Measurements from ENCODE around the gene VPS35.
"Not testable (repeated sequence)": the region's sequence is repeated elsewhere in the genome, so short reads cannot be mapped to it uniquely, and the experiment has no call there.

VPS35 gene

DNA sequence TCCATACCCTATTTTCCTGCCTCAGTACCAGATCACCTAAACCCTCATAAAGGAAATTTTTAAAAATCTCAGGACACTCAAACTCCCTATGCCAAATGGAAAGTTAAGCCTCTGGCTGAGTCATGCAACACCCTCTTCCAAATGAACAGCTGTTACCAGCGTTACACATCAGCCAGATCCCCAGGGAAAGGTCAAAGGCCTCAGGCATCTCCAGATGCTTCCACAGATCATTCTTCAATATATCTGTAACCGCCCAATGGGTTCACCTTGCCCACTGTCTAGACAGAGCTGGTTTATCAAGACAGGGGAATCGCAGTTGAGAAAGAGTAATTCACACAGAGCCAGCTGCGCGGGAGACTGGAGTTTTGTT lies 38.7 kb downstream of the VPS35 start:
- FAIRE-seq, result no peak

DNA sequence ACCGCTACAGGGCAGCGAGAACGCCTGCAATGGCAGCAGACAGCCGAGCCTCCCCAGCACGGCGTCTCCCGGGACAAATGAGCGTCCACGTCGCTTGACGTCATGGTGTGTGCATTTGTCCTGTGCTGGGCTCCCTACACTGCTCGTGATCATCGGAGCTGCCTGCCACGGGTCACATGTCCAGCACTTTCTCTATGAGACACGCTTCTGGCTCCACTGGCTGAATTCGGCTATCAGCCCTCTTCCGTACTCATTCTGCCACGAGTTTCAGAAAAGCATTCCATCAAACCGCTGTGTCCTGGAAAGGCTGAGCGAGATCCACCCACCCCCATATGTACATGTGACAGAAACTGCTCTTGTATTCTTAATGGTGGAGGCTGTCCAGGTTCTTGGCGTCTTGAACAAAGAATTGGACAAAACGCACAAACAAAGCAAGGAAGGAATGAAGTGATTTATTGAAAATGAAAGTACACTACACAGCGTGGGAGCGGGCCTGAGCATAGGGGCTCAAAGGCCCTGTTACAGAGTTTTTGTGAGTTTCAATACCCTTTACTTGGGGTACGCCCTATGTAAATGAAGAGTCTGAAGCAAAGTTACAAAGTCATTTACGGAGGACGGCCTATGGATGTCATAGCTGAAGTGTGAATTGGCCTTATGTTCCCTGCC lies 39.3 kb downstream of the VPS35 start:
- no peak for FAIRE-seq

DNA sequence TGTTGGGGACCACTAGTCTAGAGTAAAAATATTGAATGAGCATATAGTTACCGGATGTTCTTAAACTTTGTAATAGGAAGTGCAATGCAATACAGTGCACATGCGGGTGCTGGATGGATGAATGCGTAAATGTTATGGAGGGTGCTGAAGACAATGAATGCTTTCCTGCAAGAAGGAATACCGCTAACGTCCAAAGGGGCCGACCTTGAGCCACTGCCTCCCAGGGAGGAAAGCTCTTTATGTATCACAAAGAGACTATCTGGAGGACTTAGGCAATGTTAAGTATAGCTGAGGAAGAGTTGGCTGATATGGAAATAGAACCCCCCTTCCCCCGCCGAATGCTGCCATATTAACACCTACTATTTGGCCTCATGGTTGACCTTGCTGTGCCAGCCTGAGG lies 40.3 kb downstream of the VPS35 start:
- FAIRE-seq, result no peak

DNA sequence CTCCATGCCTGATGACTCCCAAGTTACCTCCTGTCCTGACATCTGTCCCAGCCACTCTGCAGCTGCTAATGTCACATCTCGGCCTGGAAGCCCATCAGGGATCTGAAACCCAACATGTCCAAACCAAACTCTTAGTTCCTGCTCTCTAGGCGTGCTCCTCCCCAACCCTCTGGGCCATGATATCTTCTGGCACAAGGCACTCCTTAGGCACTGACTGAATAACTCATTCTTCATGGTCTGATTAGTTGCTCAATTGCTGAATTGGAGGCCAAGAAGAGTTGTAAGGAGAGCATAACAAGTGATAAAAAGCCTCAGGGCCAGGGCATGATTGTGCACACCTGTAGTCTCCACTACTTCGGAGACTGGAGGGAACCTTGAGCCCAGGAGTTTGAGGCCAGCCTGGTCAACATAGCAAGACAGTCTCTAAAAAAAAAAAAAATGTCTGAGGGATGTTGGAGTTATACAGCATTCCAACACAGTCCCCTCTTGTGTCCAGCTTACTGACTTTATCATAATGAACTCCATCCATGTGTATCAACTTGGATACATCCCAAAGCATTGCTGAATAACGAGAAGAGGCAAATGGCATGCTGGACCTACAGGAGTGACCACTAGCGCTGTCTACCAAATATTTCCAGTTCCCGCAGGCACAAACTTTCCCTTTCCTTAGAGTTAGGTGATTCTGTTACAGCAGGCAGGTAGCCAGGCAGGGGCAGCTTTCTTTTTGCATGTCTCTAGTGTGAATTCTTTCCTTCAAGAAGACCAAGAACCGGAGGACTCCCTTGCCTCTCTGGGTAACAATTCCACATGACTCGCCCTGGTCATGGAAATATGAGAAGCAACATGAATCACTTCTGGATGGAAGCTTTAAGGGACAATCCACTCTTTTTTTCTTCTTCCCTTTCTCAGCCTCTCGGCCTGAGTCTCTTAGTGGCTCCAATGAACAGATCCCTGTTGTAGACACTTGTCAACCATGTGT lies 49.7 kb downstream of the VPS35 start:
- FAIRE-seq, result no peak

DNA sequence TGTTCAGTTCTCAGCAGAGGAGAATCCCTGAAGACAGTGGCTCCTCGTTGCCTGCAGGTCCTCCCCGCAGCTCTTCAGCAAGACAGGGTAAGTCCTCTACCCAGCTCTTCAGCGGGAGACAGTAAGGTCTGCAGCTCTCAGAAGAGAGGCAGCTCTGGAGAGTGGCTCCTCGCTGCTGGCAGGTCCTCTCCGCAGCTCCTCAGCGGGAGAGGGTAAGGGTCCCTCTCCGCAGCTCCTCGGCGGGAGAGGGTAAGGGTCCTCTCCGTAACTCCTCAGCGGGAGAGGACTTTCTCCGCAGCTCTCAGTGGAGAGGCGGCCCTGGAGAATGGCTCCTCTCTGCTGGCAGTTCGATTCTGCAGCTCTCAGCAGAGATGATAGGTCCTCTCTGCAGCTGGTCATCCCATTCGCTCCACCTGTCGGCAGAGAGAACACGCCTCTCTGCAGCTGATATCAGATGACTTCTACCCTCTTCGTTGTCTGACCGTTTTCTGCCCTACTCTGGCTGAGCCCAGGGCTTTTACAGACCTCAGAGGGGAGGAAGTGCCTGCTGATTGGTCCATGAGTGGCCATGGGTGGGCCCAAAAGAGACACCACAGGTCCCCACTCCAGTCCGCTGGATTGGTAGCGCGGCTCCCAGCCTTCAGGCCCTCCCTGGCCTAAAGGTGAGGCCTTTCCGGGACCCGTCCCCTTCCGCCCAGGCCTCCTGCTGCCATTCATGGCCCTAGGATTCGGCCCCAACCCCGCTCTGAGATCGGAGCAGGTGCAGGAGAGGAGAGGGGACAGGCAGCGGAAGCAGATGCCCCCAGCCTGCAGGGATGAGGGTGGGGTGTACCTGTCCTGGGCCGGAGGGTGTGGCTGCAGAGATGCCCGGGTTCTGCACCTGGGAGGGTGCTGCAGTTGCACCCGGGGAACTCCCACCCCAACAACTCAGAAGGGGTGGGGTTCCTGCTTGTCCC lies 55.9 kb downstream of the VPS35 start:
- FAIRE-seq, result no peak

DNA sequence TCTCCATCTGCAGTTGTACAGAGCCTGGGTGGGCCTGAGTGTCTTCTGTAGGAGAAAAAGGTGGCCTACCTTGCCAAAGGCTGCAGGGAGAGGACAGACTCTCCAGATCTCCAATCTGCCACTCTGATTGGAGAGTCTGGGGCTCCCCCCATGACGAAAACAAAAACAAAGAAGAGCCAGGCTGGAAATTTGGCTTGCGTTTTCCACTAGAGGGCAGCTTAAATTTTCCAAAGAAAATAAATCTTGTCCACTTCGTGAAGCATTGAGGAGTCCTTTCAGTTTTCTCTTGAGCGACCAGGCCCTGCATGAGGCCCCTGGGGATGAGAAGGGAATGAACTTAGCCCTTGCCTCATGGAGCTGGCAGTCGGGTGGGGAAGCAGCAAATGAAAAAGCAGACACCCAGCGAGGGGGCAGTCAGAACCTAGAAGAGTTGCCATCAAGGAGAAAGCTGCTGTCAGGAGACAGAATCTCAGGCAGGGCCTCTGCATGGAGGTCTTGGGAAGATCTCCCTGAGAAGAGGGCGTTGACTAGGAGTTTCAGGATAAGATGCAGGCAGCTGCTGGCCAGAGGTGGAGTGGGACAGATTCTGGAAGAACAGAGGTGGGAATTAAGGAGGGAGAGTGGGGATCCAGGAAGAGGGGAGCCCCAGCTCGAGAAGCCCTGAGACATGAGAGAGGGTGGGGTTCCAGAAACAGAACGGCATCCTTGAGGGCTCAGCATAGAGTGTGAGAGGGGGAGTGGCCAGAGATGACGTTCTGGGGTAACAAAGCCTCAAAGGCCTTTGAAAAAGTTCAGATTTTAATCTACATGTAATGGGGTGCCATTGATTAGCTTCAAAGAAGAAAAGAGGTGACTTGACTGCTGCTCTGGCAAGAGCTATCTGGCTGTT lies 59.4 kb downstream of the VPS35 start:
- FAIRE-seq, result no peak

DNA sequence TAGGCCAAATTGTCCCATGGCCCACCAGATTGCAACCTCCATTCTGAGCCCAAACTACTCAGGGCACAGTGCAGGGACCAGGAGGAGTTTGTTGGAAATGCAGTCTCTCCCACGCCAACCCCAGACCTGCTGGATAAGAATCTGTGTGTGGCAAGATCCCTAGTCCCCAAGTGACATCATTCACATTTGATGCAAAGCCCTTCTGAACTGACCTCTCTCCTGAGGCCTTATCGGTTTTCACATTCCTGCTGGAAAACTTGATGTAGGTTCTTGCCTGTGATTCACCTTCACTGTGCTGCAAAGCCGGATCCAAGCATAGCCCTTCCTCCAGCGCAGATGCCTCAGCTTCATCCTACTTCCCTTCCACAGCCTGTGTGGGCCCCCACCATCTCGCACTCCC lies 61.2 kb downstream of the VPS35 start:
- FAIRE-seq, result no peak

DNA sequence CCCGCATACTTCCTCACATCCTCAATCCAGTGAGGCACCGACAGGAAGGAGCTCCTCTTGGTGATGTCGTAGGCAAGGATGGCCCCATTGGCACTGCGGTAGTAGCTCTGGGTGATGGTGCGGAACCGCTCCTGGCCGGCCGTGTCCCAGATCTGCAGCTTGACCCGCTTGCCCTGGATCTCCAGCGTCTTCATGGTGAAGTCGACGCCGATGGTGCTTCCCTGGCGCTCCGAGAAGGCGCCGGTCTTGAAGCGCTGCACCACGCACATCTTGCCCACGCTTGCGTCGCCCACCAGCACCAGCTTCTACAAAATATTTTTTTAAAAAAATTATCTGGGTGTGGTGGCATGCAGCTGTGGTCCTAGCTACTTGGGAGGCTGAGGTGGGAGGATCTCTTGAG lies 62.3 kb downstream of the VPS35 start:
- not testable (repeated sequence) for FAIRE-seq

DNA sequence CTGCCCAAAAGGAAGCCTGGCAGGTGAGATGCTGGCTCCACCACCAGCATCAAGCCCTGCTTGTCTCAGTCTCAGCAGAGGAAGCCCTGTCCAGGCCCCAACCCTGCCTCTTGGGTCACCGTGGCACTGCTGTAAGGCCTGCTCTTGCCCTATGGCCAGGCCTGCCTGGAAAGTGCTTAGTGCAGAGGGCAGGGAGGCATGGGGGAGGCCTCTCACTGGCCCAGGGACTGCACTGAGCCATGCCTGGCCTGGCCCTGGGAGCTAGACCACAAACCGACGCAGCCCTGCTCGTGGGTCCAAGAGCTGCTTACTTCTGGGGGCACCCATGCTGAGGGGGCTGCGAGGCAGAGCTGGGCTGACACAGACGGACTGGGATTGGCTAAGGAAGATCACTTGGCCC lies 64.1 kb downstream of the VPS35 start:
- not testable (repeated sequence) for FAIRE-seq

DNA sequence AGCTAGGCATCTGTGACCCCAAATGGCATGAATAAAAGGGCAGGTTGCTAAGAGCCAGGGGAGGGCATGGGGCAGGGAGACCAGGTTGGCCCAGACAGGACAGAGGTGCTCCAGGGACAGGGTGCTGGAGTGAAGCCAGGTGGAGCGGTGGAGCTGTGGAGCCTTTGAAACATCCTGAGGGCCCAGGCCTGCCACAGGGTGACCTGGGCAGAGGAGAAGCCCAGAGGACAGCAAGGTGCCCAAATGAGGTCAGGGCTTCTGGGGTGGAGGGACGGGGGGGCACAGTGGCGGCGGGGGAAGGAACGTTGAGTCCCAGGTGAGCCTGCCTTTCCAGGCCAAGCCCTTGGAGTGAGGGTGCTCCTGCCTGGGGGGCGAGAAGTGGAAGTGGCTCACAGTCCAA lies 65.3 kb downstream of the VPS35 start:
- FAIRE-seq, result not testable (repeated sequence)

DNA sequence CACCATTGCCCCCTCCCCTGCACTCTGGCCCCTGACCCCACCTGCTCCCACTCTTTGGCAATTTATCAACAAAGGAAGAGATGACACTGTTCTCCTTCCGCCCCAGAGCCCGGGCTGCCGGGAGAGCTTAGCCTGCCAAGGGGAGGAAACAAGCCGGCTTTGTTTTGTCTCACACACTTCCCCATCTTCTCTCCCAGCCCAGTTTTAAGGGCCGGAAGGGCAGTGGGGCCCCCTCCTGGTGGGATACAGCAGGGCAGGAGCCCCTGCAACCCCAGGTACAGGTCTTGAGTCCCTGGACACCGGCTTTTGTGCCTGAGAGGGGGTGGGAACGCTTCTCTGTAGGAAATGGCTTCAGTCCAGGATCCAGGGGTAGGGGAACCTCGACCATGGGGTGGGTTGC lies 65.7 kb downstream of the VPS35 start:
- not testable (repeated sequence) for FAIRE-seq

DNA sequence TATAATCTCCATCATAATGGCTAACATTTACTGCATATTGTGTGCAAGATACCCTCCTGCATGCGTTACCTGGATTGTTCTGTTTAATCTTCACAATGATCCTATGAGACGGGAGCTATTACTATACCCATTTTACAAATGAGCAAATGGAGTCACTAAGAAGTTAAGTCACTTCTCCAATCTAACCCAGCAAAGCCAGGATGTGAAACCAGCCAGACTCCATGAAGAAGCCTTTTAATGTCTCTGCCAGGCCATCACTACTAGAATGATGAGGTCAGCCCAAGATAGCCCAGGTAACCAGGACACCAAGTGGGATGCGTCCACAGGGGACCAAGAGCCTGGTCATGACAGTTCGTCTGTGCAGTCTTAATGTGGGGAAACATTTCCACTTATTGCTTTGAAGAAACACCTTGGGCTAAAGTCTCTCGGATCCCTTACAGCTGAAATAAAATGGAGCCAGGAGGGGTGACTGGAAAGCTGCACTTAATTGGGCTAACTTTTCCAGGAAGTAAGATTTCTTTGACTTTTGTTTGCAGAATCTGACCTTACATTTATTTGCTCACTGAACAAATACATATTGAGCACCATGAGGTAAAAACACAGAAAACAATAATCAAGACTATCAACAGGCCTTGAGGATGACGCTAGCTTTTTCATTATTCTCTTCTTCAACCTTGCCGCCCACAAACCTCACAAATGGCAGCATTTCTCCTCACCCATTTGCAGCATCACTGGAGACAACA lies 66.9 kb downstream of the VPS35 start:
- FAIRE-seq, result no peak

DNA sequence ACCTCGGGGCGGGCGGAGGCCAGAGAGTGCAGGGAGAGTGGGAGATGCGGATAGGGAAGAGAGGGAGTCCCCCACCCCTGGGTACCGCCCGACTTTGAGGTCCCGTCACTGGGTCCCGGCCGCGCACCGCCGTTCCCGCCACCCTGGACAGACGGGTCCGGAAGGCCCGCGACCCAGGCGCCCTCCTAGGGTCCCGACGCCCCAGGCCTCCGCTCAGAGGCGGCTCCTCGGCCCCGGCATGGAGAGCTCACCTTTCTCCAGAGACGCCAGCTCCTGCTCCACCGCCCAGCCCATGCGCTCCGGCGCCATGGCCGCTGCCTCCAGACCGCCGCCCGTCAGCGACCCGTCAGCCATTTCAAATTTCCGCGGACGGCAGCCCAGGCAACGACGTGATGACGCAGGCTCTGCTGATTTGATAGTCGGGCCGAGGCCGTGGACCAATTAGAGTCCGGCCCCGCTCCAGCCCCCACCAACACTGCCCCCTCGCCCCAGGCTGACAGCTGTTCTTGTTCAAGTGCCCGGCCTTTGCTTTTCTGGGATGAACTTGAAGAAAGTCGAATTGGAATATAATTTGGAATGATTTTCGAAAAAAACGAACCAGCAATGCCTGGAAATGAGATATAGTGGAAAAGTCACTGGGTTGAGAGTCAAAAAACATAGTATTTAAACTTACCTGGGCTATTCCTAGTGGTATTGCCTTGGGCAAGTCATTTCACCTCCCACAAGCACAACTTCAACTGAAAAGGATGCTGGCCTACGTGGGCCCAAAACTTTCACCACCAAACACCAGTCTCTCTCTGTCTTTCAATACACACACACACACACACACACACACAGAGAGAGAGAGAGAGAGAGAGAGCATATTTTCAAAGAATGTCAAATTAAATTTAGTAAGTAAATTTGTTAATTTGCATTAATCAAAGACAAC lies 67.7 kb downstream of the VPS35 start, which contains the start of gene SHCBP1:
TSS of gene SHCBP1 (minus strand) at position 374 of the 928 bp plus-strand sequence. CDS start at position 354, 20 bp downstream.
- FAIRE-seq, result no peak

DNA sequence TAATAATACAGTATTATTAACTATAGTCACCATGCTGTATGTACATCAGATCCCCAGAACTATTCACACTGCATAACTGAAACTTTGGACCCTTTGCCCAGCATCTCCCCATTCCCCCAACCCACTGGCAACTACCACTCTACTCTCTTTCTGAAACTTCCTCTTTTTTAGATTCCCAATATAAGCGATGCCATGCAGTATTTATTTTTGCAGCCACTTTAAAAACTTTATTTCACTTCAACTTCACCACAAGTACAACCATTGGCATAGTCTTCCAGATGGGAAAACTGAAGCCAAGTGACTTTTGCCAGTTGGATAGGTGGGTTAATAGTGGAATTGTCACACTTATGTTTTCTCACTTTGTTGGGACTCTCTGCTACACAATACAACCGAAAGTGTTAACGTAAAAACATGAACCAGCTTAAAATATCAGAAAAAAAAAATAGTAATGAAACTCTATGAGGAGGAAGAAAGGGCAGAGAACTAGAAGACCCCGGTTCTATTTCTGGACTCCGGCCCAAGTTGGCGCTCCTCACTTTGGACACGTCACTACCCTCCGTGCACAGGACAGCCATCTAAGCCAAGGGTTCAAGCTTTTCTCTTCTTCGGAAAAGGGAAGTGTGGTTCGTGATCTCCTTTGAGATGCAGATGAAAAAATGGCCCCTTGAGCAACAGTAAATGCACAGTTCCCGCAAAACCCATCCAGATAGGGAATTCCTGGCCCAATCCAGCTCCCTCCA lies 68.5 kb downstream of the VPS35 start:
- no peak for FAIRE-seq

DNA sequence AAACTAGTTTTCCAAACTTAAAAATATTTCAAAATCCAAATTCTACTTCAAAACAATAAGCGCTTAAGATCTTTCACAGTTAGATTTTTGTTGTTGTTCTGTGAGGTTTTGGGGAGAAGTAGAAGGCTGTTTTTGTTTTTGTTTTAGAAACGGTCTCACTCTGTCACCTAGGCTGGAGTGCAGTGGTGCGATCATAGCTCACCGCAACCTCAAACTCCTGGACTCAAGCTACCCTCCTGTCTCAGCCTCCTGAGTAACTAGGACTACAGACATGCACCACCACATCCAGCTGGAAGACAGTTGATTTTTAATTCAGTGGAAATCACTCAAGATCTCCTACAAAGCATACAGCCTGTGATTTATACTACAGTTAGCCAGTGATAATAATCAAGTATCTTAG lies 70.5 kb downstream of the VPS35 start:
- FAIRE-seq, result no peak

DNA sequence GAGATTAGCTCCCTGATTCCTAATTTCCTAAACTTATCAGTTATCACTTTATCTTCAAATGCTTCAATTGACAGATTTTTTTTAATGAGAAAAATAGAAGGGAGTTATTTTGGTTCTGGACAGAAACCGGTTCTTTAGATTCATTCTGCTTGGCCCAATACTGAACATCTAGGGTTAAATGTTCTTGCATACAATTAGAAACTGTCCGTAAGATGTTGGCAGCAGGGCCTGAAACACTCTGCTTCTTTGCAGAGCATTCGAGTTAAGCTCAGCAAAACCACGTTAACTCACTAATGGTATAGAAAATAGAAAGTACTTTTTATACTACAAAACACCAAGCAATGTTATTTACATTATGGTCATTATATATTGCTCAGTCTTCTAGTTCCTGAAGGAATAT lies 75.0 kb downstream of the VPS35 start:
- no peak for FAIRE-seq

DNA sequence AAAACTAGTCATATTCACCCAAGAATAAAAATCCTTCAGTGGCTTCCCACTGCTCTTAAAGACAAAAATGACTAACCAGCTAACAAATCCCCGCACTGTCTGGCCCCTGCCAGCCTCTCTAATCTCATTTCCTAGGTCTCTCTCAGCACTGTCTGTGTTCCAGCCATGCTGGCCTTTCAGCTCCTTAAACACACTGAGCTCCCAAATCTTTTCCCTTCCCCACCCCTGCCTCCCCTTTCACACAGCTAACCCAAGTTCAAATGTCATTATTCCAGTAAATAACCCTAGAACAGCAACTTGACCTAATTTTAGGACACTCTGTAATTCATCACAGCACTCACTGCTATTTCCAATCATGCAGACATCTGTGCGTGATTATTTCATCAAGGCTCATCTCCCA lies 75.6 kb downstream of the VPS35 start:
- FAIRE-seq, result no peak

DNA sequence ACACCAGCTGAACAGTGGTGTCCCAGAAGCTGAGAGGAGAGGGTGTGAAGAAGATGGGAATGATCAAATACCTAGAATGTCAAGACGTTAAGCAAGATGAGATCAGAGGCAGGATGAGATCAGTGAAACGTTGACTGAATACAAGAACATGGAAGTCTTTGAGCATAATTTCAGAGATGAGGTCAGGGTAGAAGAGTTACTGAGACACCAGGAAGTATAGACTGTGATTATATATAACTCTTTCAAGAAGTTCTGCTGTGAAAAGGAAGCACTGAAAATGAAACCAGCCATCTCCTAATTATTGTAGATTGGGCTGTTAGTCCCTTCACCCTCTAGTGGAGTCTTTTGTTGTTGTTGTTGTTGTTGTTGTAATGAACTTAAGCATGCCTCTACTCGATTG lies 76.9 kb downstream of the VPS35 start:
- no peak for FAIRE-seq

DNA sequence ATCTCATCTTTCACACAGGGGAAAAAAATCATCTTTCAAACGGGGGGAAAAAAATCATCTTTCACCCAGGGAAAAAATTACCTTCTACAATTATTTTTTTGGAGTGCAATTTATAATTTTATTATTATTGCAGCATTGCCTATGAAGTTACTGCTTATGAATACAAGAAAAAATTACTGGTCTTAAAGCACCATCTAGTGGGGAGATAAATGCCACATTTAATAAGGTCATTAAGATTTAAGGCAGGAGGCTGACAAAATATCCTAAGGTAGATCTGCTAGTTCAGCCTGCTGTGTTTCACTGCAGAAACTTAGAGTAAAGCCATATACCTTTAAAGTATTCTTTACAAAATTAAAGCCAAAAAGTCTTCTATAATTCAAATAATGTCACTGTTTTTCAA lies 81.4 kb downstream of the VPS35 start:
- FAIRE-seq, result peak; percentile 96

All from islet of Langerhans (tissue), 1 donor.